Central memory CD8-positive, alpha-beta T cell (primary cell): ENCODE measurements around the gene PIK3C2G.

Experiments used
- ATAC-seq: fragments of 150-1000 bp; cut with Tn5 transposase; replicated peaks from 2 replicates; pipeline ENCODE4 v1.10.0; 2022; ENCODE audit warnings: mild to moderate bottlenecking, moderate FRiP score, moderate number of reproducible peaks; ENCODE audit not compliant: poor library complexity, severe bottlenecking; ENCODE audit errors: extremely low read depth
- DNase-seq, 2 donors: peaks; one replicate each; pipeline ENCODE4 v3.0.0; 2021; ENCODE audit warnings: low spot score in 2 of 2
- H3K27ac Mint-ChIP-seq: one replicate; pipeline ENCODE4 v1.8.0; 2022; ENCODE audit warnings: low read depth, mild to moderate bottlenecking, moderate library complexity, mixed read lengths
- H3K27me3 Mint-ChIP-seq: one replicate; pipeline ENCODE4 v1.8.0; 2022; ENCODE audit warnings: mixed read lengths
- H3K36me3 Mint-ChIP-seq: one replicate; pipeline ENCODE4 v1.8.0; 2022; ENCODE audit warnings: mild to moderate bottlenecking, moderate library complexity, mixed read lengths; ENCODE audit not compliant: insufficient read depth
- H3K4me1 Mint-ChIP-seq: one replicate; pipeline ENCODE4 v1.8.0; 2022; ENCODE audit warnings: mixed read lengths
- H3K4me3 Mint-ChIP-seq: one replicate; pipeline ENCODE4 v1.8.0; 2022; ENCODE audit warnings: mild to moderate bottlenecking, moderate library complexity, mixed read lengths
- H3K9me3 Mint-ChIP-seq: one replicate; pipeline ENCODE4 v1.8.0; 2022; ENCODE audit warnings: mixed read lengths

Gene PIK3C2G

DNA sequence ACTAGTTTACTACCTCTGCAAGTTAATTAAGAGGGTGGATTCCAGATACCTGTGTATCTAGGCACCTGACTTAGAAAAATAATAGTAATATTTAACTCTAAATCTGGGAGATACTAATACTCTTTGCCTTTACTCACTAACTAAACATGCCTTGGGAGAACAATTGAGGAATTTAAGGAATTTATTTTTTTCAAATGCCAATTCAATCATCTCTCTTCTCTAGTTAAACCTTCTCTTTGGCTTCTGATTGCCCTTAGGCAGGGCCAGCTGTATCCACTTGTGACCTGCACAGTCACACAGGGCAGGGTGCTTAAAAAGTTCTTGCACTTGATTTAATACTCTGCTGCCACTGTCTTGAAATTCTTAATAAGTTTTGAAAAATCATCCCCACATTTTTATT, 334.1 kb downstream of the PIK3C2G start:
- Mint-ChIP-seq H3K36me3 (no peaks in the 10 kb centered on the region), H3K4me3 (no peak overlapping the region), H3K27me3 (no peaks in the 10 kb centered on the region), H3K4me1 (no peaks in the 10 kb centered on the region), H3K9me3 (no peaks in the 10 kb centered on the region), H3K27ac (no peak overlapping the region)
- no peak for DNase-seq
- no peak for ATAC-seq

DNA sequence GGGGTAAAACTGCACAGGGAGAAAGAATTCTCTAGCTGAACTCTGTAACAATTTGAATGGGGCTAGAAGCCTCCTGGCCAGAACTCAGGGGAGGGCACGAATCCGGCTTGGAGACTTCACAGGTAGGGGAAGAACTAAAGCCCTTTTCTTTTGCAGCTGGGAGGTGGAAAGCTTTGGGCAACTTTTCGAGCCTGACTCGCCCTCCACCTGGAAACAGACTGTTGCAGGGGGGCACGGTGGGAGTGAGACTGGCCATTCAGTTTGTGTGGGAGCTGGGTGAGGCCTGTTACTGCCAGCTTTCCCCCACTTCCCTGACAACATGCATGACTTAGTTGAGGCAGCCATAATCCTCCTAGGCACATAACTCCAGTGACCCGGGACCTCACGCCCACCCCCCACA, 340.6 kb downstream of the PIK3C2G start:
- Mint-ChIP-seq H3K4me1 (no peaks in the 10 kb centered on the region), H3K27ac (no peak overlapping the region), H3K36me3 (peaks cover 1% of the 10 kb centered on the region), H3K9me3 (peaks cover 8% of the 10 kb centered on the region), H3K27me3 (no peaks in the 10 kb centered on the region), H3K4me3 (no peak overlapping the region)
- ATAC-seq: no peak
- no peak for DNase-seq

DNA sequence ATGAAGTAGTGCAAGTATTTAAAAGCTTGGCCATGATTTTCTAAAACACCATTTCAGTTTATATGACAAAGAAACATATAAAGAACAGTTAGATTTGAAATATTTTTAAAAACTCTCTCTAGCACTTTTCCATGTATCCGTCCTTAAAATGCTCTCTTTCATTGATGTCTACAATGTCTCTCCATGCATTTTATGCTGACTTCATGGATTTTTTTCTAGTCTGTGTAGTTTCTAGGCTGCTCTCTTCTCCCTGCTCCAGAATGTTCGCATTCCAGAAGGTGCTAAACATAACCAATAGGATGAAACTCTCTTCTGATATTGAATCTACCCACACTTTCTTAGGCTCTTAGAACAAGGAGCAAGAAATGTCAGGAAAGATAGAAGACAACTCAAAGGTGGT, 351.7 kb downstream of the PIK3C2G start:
- no peak overlapping the region for H3K4me3 Mint-ChIP-seq
- H3K27me3 Mint-ChIP-seq: no peaks in the 10 kb centered on the region
- no peaks in the 10 kb centered on the region for H3K36me3 Mint-ChIP-seq
- peaks cover 27% of the 10 kb centered on the region for H3K9me3 Mint-ChIP-seq
- no peak for DNase-seq
- ATAC-seq: no peak
- H3K27ac Mint-ChIP-seq: no peak overlapping the region
- H3K4me1 Mint-ChIP-seq: no peaks in the 10 kb centered on the region

DNA sequence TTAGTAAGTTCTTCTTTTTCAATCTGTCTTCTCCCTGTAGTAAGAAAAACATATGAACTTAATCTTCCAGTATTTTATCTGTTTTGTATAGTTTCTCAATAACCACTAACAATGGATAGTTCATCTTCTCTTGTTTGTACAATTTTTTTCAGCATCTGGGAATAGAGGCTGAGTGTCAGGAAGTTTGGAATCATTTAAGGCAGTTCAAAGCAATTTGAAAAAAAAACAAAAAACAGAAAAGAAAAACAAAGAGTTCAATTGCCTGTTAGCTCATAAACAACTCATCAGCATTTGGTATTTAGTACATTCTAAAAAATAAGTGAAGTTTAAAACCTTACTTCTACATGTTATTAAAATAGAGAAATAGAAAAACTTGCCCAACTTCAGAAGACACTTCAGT, 359.7 kb downstream of the PIK3C2G start:
- H3K4me1 Mint-ChIP-seq: no peaks in the 10 kb centered on the region
- no peak overlapping the region for H3K4me3 Mint-ChIP-seq
- H3K36me3 Mint-ChIP-seq: no peaks in the 10 kb centered on the region
- H3K27ac Mint-ChIP-seq: no peak overlapping the region
- ATAC-seq (no peak), DNase-seq (no peak)
- H3K27me3 Mint-ChIP-seq: no peaks in the 10 kb centered on the region
- H3K9me3 Mint-ChIP-seq: peaks cover 15% of the 10 kb centered on the region

DNA sequence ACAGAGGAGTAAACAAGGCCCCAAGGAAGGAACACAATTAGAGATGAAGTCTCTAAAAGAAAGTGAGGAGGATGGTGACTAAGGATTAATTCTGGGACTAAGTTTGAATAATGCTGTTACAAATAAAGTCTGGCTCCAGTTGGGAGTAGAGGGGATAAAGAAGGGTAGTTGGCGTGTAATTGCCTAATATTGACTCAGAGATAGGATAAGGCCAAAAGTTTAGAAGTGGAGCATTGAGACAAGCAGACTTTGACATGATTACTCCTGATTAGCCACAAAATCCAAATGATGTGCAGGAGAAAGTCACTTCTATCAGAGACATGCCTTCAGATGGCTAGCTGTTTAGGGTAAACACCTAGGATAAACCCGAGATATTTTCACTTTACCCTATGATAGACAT, 368.1 kb downstream of the PIK3C2G start:
- Mint-ChIP-seq H3K4me3 (no peak overlapping the region), H3K27me3 (no peaks in the 10 kb centered on the region), H3K27ac (no peak overlapping the region), H3K9me3 (peaks cover 21% of the 10 kb centered on the region), H3K4me1 (no peaks in the 10 kb centered on the region), H3K36me3 (no peaks in the 10 kb centered on the region)
- no peak for DNase-seq
- no peak for ATAC-seq

DNA sequence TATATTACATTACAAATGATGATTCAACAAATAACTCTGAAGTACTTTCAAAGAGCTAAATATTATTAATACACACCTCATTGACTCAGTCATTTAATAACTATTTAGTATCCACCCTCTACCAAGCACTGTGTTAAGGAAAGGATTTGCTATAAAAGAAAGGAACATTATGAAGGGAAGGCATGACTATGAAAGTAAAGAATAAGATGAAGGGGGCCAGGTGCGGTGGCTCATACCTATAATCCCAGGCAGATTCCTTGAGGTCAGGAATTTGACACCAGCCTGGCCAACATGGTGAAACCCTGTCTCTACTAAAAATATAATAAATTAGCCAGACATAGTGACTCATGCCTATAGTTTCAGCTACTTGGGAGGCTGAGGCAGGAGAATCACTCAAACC, 368.6 kb downstream of the PIK3C2G start:
- Mint-ChIP-seq H3K9me3 (peaks cover 17% of the 10 kb centered on the region), H3K4me3 (no peak overlapping the region), H3K27ac (no peak overlapping the region), H3K4me1 (no peaks in the 10 kb centered on the region), H3K36me3 (no peaks in the 10 kb centered on the region), H3K27me3 (no peaks in the 10 kb centered on the region)
- no peak for ATAC-seq
- no peak for DNase-seq

DNA sequence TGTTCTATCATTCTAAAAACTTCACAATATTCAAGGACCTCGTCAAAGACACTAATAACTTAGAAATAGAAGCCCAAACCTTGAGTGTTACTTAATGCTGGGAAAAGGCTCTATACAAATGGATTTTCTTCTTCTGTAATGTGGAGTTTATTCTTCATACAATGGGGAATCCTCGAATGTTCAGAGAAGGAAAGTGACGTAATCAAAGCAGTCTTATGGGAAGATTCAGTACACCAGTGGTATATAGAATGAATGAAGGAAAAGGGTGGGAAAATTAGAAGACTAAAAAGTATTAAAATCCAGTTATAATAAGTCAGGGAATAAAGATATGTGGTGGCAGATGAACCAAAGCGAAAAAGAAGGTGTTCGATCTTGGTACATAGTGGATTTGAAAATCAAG, 370.0 kb downstream of the PIK3C2G start:
- DNase-seq (no peak), ATAC-seq (no peak)
- Mint-ChIP-seq H3K4me3 (no peak overlapping the region), H3K27ac (no peak overlapping the region), H3K9me3 (peaks cover 11% of the 10 kb centered on the region), H3K36me3 (no peaks in the 10 kb centered on the region), H3K27me3 (no peaks in the 10 kb centered on the region), H3K4me1 (no peaks in the 10 kb centered on the region)

DNA sequence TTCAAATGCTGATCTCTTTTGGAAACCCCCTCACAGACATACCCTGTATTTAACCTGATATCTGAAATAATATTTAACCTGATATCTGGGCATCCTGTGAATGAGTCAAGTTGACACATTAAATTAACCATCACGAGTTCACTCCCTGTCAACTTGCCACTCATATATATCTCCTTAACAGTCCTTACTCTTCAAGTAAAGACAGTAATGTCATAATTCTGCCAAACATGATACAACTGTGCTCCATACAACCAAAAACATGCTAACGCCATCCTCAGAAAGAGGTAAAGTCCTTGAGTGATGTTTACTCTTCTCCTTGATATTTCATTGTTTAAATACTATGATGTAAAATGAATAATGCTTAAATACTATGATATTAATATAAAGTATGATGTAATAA, 371.5 kb downstream of the PIK3C2G start:
- ATAC-seq (no peak), DNase-seq (no peak)
- H3K4me3 Mint-ChIP-seq: no peak overlapping the region
- no peaks in the 10 kb centered on the region for H3K27me3 Mint-ChIP-seq
- H3K4me1 Mint-ChIP-seq: no peaks in the 10 kb centered on the region
- H3K36me3 Mint-ChIP-seq: peaks cover 2% of the 10 kb centered on the region
- H3K27ac Mint-ChIP-seq: no peak overlapping the region
- peaks cover 5% of the 10 kb centered on the region for H3K9me3 Mint-ChIP-seq

DNA sequence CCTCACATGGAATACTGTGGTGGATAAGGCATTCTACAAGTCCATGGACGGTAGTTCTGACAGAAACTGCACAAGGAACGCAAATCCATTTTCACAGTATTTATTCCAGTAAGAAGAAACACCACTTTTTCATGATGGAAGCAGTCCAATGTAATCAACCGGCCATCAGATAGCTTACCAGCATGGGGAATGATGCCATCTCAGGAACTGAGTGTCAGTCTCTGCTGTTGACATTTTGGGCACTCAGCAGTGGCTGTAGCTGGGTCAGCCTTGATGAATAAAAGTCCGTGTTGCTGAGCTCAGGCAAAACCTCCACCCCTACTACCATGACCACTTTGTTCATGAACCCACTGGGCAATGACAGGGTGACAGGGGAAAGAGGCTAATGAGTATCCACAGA, 373.1 kb downstream of the PIK3C2G start:
- Mint-ChIP-seq H3K4me3 (no peak overlapping the region), H3K36me3 (peaks cover 2% of the 10 kb centered on the region), H3K4me1 (no peaks in the 10 kb centered on the region), H3K27ac (no peak overlapping the region), H3K9me3 (peaks cover 5% of the 10 kb centered on the region), H3K27me3 (no peaks in the 10 kb centered on the region)
- ATAC-seq: no peak
- no peak for DNase-seq

DNA sequence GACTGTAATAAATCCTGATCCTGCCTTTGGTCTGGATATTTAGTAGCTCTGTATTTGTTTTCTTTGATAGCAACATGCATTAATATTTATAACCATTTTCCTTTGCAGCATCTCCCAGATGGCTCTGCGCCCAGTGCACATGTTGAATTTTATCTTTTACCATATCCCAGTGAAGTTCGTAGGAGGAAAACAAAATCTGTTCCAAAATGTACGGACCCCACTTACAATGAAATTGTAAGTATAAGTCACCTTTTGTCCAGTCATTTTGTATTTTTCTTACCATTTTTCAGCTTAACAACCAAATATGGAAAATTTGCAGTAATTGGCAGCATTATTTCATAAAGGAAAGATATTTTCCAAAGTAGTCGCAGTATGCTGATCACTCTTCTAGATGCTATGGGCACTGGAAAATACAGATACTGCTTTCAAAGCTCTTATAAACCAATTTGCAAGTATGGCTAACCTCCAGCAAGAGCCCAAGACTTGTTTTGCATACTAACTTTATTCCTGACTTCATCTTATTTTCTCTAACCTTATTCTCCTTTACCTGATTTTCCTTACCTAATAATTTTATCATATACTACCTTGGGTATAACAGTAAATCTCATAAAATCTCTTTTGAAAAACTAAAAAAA, 379.1 kb downstream of the PIK3C2G start:
- peaks cover 19% of the 10 kb centered on the region for H3K9me3 Mint-ChIP-seq
- no peaks in the 10 kb centered on the region for H3K27me3 Mint-ChIP-seq
- H3K4me3 Mint-ChIP-seq: no peak overlapping the region
- no peaks in the 10 kb centered on the region for H3K4me1 Mint-ChIP-seq
- no peak for ATAC-seq
- H3K27ac Mint-ChIP-seq: no peak overlapping the region
- no peak for DNase-seq
- H3K36me3 Mint-ChIP-seq: peaks cover 2% of the 10 kb centered on the region

DNA sequence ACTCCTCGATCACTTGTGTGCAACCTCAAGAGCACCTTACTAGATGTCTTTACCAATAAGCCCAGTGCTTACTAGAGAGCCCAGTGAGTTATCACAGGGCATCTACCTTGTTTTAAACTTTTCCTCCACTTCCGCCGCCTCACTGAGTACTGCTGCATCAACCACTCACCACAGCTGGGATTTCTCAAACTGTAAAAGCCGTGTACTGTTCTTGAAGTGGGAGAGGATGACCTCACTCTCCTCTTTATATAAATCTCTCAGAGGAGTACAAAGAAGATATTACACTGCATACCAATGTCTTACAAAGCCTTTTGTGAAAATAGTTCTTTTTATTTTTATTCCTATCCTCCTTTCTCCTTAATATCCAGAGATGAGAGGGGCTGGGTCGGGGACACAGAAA, 382.4 kb downstream of the PIK3C2G start:
- Mint-ChIP-seq H3K4me1 (no peaks in the 10 kb centered on the region), H3K4me3 (no peak overlapping the region), H3K36me3 (no peaks in the 10 kb centered on the region), H3K27me3 (no peaks in the 10 kb centered on the region), H3K9me3 (peaks cover 19% of the 10 kb centered on the region), H3K27ac (no peak overlapping the region)
- DNase-seq (no peak), ATAC-seq (no peak)

DNA sequence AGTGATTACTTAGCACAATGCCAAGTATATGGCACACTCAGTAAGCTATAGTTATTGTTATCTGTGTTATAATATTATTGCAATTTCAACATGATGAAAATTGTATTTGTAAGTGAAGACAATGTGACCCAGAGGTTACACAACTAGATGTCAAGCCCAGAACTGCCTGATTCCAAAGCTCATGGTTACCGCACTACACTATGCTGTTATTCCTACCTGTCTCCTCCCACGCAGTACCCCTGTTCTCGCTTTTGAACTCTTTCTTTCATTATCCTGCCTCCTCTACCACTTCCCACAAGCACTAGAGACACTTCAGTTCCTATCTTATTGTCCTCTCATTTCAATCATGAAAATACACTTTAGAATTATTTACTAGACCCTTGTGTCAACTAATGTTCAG, 383.2 kb downstream of the PIK3C2G start:
- Mint-ChIP-seq H3K27me3 (no peaks in the 10 kb centered on the region), H3K27ac (no peak overlapping the region), H3K9me3 (peaks cover 28% of the 10 kb centered on the region)

DNA sequence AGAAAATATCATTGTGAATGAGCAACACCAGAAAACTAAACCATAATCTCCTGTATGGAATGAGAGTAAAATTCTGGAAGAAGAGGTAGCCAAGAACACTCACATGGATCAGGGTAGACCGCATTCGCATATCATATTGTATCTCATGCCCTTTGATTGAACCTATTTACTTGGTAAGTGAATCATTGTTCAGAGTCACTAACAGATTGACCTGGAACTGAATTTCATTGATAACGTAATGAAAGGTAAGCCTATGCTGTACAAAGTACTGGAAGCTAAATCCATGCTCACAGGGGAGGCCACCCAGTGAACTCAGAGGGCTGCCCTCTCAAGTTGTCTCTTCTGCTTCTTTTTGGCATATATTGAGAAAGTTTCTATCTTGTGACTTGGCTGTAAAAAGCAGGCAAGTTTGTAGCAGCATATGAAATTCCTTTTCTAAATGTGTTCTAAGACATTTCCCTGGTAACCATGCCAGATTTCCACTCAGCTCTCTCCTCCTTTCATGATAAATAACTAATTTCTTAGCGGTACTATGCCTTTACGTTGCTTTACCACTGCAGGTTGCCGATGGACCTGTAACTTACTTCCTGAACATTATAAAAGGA, 385.1 kb downstream of the PIK3C2G start:
- H3K27ac Mint-ChIP-seq: no peak overlapping the region
- no peaks in the 10 kb centered on the region for H3K27me3 Mint-ChIP-seq
- ATAC-seq: no peak

More for the DNA sequence above, 383.2 kb downstream of the PIK3C2G start:
- no peaks in the 10 kb centered on the region for H3K4me1 Mint-ChIP-seq
- H3K36me3 Mint-ChIP-seq: no peaks in the 10 kb centered on the region
- no peak for DNase-seq
- no peak overlapping the region for H3K4me3 Mint-ChIP-seq
- ATAC-seq: no peak

More for the DNA sequence above, 385.1 kb downstream of the PIK3C2G start:
- no peak for DNase-seq
- H3K4me1 Mint-ChIP-seq: no peaks in the 10 kb centered on the region
- H3K9me3 Mint-ChIP-seq: peaks cover 37% of the 10 kb centered on the region
- no peak overlapping the region for H3K4me3 Mint-ChIP-seq
- no peaks in the 10 kb centered on the region for H3K36me3 Mint-ChIP-seq
